Fibroblast of lung (primary cell): ENCODE data around the gene MECR. TPM values are rescaled to one million over a fixed set of nuclear protein-coding genes. Genes with fewer than 3 reads are reported as not detected.

ENCODE experiments used
- DNase-seq, 2 donors: peaks; one replicate each; pipeline versions ENCODE4 v3.0.0 to v3.0.0-alpha.2; 2010; ENCODE audit warnings: low read depth in 2 of 2
- H2AFZ ChIP-seq: 2 replicates; pipeline ENCODE4 v1.5.1; 2012; ENCODE audit warnings: low read length, control low read depth, inconsistent platforms
- H3K27ac ChIP-seq: 2 replicates; pipeline ENCODE4 v1.5.1; 2011; ENCODE audit warnings: low read length, control low read depth; ENCODE audit not compliant: insufficient read depth
- H3K27me3 ChIP-seq: 2 replicates; pipeline ENCODE4 v1.5.1; 2011; ENCODE audit warnings: mild to moderate bottlenecking, low read length; ENCODE audit not compliant: control insufficient read depth, insufficient read depth
- H3K36me3 ChIP-seq: 2 replicates; pipeline ENCODE4 v1.5.1; 2011; ENCODE audit warnings: low read length; ENCODE audit not compliant: control insufficient read depth, insufficient read depth
- H3K4me1 ChIP-seq: 2 replicates; pipeline ENCODE4 v1.5.1; 2011; ENCODE audit warnings: low read length; ENCODE audit not compliant: control insufficient read depth, insufficient read depth; ENCODE audit errors: extremely low read depth
- H3K4me2 ChIP-seq: 2 replicates; pipeline ENCODE4 v1.5.1; 2011; ENCODE audit warnings: low read length, control low read depth; ENCODE audit not compliant: insufficient read depth; ENCODE audit errors: extremely low read depth
- H3K4me3 ChIP-seq, 4 experiments: fragments of 200-600 bp in 1 of 4; sonication (generic) in 1 of 4; replicated peaks in 1 of 4; 2 replicates each; pipeline ENCODE4 v1.5.1; 2011 to 2016; ENCODE audit warnings: low read length in 4 of 4, low read depth in 3 of 4, mild to moderate bottlenecking in 3 of 4, control low read depth in 2 of 4, inconsistent platforms in 1 of 4, mixed read lengths in 1 of 4; ENCODE audit not compliant: insufficient read depth in 1 of 4; ENCODE audit errors: control extremely low read depth in 1 of 4
- H3K79me2 ChIP-seq: 2 replicates; pipeline ENCODE4 v1.5.1; 2012; ENCODE audit warnings: mild to moderate bottlenecking, low read length, inconsistent platforms; ENCODE audit not compliant: control insufficient read depth, insufficient read depth
- H3K9ac ChIP-seq: 2 replicates; pipeline ENCODE4 v1.5.1; 2011; ENCODE audit warnings: mild to moderate bottlenecking, low read length, control low read depth; ENCODE audit not compliant: insufficient read depth
- H3K9me3 ChIP-seq: 2 replicates; pipeline ENCODE4 v1.5.1; 2012; ENCODE audit warnings: low read depth, low read length; ENCODE audit not compliant: control insufficient read depth, insufficient read depth
- H4K20me1 ChIP-seq: 2 replicates; pipeline ENCODE4 v1.5.1; 2011; ENCODE audit warnings: low read length; ENCODE audit not compliant: control insufficient read depth, insufficient read depth; ENCODE audit errors: extremely low read depth
- EZH2 ChIP-seq: IDR thresholded peaks from 2 replicates; pipeline ENCODE4 v1.5.1; 2012; ENCODE audit warnings: low read length, control low read depth, mild to moderate bottlenecking; ENCODE audit errors: missing control alignments
- polyA plus RNA-seq, 2 donors: library from polyadenylated mRNA; depleted of rRNA in 1 of 2; stranded (reverse) in 1 of 2; unstranded in 1 of 2; fragments of >200 nt; gene quantifications; 2 replicates each; pipeline ENCODE4 v1.2.1, GENCODE V29; 2011 to 2012; ENCODE audit warnings: missing spikeins in 1 of 2
- total RNA-seq: library from RNA; depleted of rRNA; stranded (reverse); fragments of >200 nt; gene quantifications from 2 replicates; pipeline ENCODE4 v1.2.1, GENCODE V29; 2014
- TF ChIP-seq, protein P1 (sequence below), 2 donors: IDR thresholded peaks in 1 of 2; conservative IDR thresholded peaks in 1 of 2; 1 replicate in 1 of 2; 2 replicates in 1 of 2; pipeline ENCODE4 v1.5.1; 2011 to 2012; ENCODE audit warnings: low read length in 2 of 2, control low read depth in 1 of 2, inconsistent platforms in 1 of 2, low read depth in 1 of 2, mild to moderate bottlenecking in 1 of 2

Gene MECR
- total and polyA plus RNA-seq, 2 donors (not counting 1 experiment from before 2014, with no cell fraction given), result 17.5 to 19.8 TPM

DNA sequence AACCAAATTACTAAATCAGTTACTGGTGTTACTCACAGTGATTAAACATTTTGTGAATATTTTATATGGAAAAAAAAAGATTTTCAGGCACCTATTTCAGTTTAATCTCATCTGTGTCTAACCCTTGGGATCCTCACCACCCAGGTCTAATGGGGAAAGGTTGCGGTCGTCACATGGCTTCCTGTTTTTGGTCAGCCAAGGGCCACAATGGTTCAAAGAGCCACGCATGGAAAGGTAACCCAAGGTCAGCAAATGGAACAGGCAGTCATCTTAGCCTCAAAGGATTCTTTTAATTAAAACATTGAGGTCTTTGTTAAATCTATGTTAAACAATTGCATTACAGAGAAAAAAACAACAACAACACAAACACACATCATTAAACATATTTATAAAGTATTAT lies 71.0 kb downstream of the MECR start:
- Histone ChIP-seq H4K20me1 (no peaks in the 10 kb centered on the region), H3K36me3 (peaks cover 10% of the 10 kb centered on the region)
- no peak for DNase-seq

DNA sequence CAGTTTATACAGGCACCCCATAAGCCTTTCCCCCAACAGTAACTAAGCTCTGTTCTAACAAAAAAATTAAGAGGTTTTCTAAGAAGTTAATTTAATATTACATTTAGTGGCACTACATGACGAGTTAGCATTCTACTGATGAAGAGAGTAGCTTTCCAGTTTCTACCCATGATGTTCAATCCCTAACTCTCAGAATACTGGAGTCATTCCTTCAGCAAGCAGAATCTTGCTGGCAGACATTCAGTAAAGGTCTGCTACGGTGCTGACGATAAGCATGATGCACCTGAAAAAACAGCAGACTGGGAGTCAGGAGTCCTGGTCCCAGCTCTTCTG lies 73.5 kb downstream of the MECR start:
- Histone ChIP-seq H3K36me3 (peaks cover 13% of the 10 kb centered on the region), H3K4me3 (no peak overlapping the region), H3K79me2 (peaks cover 42% of the 10 kb centered on the region), H3K9me3 (no peaks in the 10 kb centered on the region), H3K4me1 (peaks cover 3% of the 10 kb centered on the region), H3K4me2 (no peak overlapping the region), H2AFZ (no peak overlapping the region), H3K9ac (no peak overlapping the region), H4K20me1 (no peaks in the 10 kb centered on the region), H3K27ac (no peak overlapping the region), H3K27me3 (no peaks in the 10 kb centered on the region)
- TF ChIP-seq, protein P1, sequence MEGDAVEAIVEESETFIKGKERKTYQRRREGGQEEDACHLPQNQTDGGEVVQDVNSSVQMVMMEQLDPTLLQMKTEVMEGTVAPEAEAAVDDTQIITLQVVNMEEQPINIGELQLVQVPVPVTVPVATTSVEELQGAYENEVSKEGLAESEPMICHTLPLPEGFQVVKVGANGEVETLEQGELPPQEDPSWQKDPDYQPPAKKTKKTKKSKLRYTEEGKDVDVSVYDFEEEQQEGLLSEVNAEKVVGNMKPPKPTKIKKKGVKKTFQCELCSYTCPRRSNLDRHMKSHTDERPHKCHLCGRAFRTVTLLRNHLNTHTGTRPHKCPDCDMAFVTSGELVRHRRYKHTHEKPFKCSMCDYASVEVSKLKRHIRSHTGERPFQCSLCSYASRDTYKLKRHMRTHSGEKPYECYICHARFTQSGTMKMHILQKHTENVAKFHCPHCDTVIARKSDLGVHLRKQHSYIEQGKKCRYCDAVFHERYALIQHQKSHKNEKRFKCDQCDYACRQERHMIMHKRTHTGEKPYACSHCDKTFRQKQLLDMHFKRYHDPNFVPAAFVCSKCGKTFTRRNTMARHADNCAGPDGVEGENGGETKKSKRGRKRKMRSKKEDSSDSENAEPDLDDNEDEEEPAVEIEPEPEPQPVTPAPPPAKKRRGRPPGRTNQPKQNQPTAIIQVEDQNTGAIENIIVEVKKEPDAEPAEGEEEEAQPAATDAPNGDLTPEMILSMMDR (conservative IDR thresholded peaks at IDR 0.05 in 1 of 2, IDR thresholded peaks at IDR 0.05 in 1 of 2; ENCODE audit: low read depth in 1 of 2, low read length in 2 of 2), result no peak
- TF ChIP-seq EZH2, result no peak
- no peak for DNase-seq

More for the DNA sequence above, 71.0 kb downstream of the MECR start:
- Histone ChIP-seq H3K79me2 (peaks cover 66% of the 10 kb centered on the region), H3K27me3 (no peaks in the 10 kb centered on the region), H3K27ac (no peak overlapping the region), H3K4me3 (no peak overlapping the region), H3K4me2 (no peak overlapping the region), H3K9ac (no peak overlapping the region), H3K9me3 (no peaks in the 10 kb centered on the region), H3K4me1 (peaks cover 6% of the 10 kb centered on the region), H2AFZ (no peak overlapping the region)
- TF ChIP-seq, protein P1 (conservative IDR thresholded peaks at IDR 0.05 in 1 of 2, IDR thresholded peaks at IDR 0.05 in 1 of 2; ENCODE audit: low read depth in 1 of 2, low read length in 2 of 2), result no peak
- no peak for TF ChIP-seq EZH2

DNA sequence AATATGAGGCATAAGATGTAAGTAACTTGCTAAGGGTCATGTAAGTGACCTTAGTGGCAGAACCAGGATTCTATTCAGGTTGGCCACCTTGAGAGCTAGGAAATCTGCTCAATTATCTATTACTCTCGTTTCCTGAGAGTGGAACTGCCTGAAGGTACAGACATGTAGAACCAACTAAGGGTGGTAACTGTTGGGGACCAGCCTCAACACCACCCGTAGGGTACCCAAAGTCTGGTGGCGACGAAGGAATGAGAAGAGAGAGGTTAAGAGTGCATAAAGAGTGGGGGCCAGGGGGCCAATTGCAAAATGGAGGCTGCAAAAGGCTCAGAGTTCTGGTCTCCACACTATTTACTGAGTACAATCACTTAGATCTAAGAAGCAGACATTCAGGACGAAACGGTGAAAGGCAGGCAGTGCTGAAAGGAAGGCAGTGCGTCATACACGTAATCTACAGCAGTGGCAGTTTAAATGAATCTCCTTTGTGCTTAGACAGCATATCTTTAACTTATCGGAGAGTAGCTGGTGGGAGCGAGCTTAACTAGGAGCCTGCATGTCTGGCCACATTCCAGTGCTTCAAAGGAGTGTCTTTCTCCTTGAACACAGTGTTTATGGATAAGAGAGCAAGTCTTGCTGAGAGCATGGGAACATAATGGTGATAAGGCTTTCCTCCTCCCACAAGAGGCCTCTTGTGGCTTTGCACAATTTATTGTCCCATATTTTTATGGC lies 74.0 kb downstream of the MECR start:
- peaks cover 3% of the 10 kb centered on the region for H3K4me1 ChIP-seq
- H3K27me3 ChIP-seq, result no peaks in the 10 kb centered on the region
- H3K4me2 ChIP-seq, result no peak overlapping the region
- H4K20me1 ChIP-seq, result no peaks in the 10 kb centered on the region
- peaks cover 38% of the 10 kb centered on the region for H3K79me2 ChIP-seq
- peak overlapping the region; percentile 16 for H3K27ac ChIP-seq
- no peak overlapping the region for H2AFZ ChIP-seq
- peaks cover 16% of the 10 kb centered on the region for H3K36me3 ChIP-seq
- H3K4me3 ChIP-seq, result no peak overlapping the region
- TF ChIP-seq, protein P1 (conservative IDR thresholded peaks at IDR 0.05 in 1 of 2, IDR thresholded peaks at IDR 0.05 in 1 of 2; ENCODE audit: low read depth in 1 of 2, low read length in 2 of 2), result no peak
- TF ChIP-seq EZH2, result no peak
- no peak overlapping the region for H3K9ac ChIP-seq
- H3K9me3 ChIP-seq, result no peaks in the 10 kb centered on the region
- peak; percentile 44 to 50 for DNase-seq
